Suprapubic skin (tissue), 4 donors: Measurements from ENCODE around the gene DCN.

ENCODE experiments used
- EP300 ChIP-seq: sonication (generic); formaldehyde crosslinking; IDR thresholded peaks from one replicate; pipeline ENCODE4 v1.6.1; 2017; ENCODE audit warnings: antibody characterized with exemption
- POLR2A ChIP-seq, 2 donors: fragments of 450-650 bp; IDR thresholded peaks; one replicate each; pipeline ENCODE4 v1.6.1; 2017; ENCODE audit warnings: antibody characterized with exemption in 2 of 2, mild to moderate bottlenecking in 2 of 2, moderate library complexity in 2 of 2
- POLR2AphosphoS5 ChIP-seq, 3 donors: sonication (generic); formaldehyde crosslinking; IDR thresholded peaks; one replicate each; pipeline ENCODE4 v1.6.1; 2017; ENCODE audit warnings: antibody characterized with exemption in 3 of 3
- TF ChIP-seq, protein P1 (sequence below), 2 donors: fragments of 200-600 bp in 1 of 2; fragments of 450-650 bp in 1 of 2; sonication (generic) in 1 of 2; IDR thresholded peaks; one replicate each; pipeline ENCODE4 v1.5.1; 2016 to 2019; ENCODE audit warnings: antibody characterized with exemption in 2 of 2, mild to moderate bottlenecking in 1 of 2, moderate library complexity in 1 of 2

DNA sequence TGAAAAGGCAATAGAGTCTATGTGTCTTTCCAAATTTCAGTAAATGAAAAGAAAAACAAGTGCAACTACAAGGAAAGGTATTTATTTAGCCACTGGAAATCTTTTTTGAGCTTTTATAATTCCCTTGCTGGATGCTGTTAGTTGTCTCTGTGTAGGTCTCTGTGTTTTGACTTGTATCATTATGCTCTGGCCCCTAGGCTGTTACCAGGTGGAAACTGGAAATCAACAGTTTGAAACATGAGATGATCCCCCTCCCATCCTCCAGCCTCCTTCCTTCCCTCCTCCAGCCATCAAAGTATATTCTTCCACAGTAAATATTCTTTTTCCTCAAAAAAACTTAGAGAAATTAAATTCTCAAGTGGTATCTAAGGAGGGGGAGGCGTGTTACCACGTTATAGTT lies 934 bp upstream of the DCN start:
- TF ChIP-seq, protein P1, sequence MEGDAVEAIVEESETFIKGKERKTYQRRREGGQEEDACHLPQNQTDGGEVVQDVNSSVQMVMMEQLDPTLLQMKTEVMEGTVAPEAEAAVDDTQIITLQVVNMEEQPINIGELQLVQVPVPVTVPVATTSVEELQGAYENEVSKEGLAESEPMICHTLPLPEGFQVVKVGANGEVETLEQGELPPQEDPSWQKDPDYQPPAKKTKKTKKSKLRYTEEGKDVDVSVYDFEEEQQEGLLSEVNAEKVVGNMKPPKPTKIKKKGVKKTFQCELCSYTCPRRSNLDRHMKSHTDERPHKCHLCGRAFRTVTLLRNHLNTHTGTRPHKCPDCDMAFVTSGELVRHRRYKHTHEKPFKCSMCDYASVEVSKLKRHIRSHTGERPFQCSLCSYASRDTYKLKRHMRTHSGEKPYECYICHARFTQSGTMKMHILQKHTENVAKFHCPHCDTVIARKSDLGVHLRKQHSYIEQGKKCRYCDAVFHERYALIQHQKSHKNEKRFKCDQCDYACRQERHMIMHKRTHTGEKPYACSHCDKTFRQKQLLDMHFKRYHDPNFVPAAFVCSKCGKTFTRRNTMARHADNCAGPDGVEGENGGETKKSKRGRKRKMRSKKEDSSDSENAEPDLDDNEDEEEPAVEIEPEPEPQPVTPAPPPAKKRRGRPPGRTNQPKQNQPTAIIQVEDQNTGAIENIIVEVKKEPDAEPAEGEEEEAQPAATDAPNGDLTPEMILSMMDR (IDR thresholded peaks at IDR 0.05): no peak
- no peak for TF ChIP-seq POLR2A (IDR thresholded peaks at IDR 0.05)
- TF ChIP-seq EP300: no peak
- no peak for TF ChIP-seq POLR2AphosphoS5 (IDR thresholded peaks at IDR 0.05)
